GM15510 (cell line): ENCODE data around the gene MYO16.

Experiments
- POLR2A ChIP-seq: IDR thresholded peaks from 3 replicates; pipeline ENCODE4 v1.6.1; 2011; ENCODE audit warnings: borderline replicate concordance; ENCODE audit not compliant: insufficient read length; ENCODE audit errors: extremely low read depth

Gene MYO16

DNA sequence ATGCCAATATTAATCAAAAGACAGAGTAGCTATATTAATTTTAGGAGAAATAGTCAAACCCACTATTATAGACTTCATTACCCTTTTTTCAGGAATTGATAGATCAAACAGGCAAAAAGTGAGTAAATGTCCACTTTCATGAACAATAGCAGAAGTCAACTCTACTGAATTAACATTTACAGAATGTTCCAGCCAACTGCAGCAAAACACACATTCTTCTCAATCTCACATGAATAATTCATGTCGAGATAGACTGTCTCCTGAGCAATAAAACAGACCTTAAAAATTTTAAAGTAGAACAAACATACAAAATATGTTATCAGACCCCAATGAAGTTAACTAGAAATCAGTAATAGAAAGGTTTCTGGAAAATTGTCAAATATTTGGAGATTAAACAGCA, 118.4 kb downstream of the MYO16 start:
- no peak for TF ChIP-seq POLR2A

DNA sequence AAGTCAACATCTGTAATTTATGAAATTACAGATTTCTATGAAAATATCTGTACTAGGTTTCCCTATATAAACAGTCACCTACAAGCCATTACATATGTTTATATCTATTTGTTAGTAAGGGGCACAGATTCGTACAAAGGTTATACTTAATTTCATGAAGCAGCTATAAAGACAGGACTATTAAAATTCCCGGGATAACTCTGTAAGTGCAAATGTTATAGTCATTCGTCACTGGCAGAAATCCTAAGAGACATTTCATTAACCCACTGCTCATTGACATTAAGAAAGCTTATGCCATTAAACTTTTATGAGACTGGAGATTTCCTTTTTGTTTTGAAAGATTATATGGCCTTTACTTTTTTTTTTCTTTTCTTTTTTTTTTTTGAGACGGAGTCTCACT, 122.9 kb downstream of the MYO16 start:
- TF ChIP-seq POLR2A = no peak

DNA sequence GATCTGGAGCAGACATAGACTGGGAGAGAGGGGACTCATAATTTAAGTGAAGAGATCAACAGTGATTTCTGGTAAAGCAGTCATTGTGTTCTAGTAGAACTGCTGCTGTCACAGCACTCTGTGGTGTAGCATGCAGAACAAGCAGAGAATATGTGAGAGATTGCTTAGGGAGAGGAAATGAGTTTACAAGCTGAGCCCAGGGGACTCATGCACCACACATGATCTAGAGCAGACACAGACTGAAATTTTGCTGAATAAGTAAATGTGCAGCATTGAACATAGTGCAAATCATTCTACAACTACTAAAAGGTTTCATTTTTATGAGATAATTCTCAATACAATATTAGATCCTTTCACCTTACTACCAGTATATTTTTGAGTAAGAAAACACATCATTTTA, 125.7 kb downstream of the MYO16 start:
- no peak for TF ChIP-seq POLR2A

DNA sequence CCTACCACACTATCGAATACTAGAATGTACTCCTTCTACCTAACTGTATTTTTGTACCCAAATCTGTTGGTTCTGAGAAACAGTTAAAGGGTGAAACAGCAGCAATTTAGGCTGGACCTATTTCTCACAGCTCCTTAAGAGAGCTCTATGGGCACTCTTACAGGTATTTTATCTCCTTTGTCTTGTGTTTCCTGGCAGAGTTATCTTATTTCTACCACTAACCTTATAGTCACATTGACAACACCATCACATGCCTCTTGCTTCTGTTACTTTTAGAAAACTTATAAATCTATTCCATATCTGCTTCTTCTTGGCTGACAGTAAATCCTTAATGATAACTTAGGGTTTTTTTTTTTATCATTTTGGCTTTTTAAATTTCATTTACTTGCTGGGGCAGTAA, 130.7 kb downstream of the MYO16 start:
- no peak for TF ChIP-seq POLR2A

DNA sequence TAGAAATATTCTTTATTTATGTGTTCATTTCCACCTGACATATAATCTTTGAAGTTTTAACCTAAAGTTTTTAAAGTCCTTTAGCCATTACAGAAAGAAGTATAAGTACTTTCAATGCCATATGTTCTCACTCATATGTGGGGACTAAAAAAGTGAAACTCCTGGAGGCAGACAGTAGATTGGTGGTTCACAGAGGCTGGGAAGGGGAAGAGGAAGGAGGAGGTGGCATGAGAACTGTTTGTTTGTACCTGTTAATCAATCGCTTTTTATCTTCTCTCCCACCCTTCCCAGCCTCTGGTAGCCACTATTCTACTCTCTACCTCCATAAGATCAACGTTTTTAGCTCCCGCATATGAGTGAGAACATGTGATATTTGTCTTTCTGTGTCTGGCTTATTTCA, 131.1 kb downstream of the MYO16 start:
- TF ChIP-seq POLR2A = no peak

- no peak for TF ChIP-seq POLR2A
These were observed 138.6 kb downstream of the MYO16 start for GRCh38 chr13:108768035-108768434.

DNA sequence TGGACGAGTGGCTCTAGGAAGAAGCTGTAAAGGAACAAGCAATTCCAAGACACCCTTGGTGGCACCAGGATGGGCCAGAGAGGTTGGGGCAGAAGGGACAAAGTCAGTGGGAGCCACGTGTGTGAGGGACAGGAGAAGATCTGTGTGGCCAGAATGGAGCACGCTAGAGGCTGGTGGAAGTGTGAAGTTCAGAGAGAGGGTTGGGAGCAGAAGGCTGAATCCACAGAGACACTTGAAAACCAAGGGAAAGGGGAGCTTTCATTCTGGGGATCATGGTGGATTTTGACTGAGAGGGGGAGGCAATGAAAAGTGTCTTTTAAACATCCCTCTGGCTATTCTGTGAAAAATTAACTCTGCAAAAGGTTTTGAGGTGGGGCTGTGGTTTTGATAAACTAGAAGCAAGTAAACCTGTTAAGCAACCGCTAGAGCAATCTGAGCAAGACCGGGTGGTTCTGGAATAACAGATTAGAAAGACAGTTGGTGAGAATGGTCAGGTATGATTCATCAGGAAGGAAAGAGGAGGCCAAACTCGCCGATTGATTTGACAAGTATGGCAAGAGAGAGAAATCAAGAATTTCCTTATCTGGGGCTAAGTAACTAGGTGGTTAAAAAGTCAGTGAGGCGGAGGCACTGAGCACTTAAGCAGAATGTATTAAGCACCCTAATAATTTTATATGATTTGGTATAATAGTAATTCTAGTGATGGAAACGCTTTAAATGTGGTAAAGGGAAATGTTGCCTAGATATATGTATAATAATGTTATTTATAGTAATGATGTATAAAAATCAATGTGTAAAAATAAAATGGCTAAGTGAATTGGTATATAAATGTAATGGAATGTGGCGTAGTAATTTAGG, 140.0 kb downstream of the MYO16 start:
- no peak for TF ChIP-seq POLR2A

- TF ChIP-seq POLR2A = no peak
These were observed 146.2 kb downstream of the MYO16 start for GRCh38 chr13:108775597-108775996.

- no peak for TF ChIP-seq POLR2A
These were observed 147.2 kb downstream of the MYO16 start for GRCh38 chr13:108776650-108777049.

GRCh38 chr13:108777421-108778420, 148.3 kb downstream of the MYO16 start:
- TF ChIP-seq POLR2A = no peak

- no peak for TF ChIP-seq POLR2A
These were observed 149.9 kb downstream of the MYO16 start for GRCh38 chr13:108779308-108779707.

GRCh38 chr13:108780706-108781105, 151.3 kb downstream of the MYO16 start:
- no peak for TF ChIP-seq POLR2A

DNA sequence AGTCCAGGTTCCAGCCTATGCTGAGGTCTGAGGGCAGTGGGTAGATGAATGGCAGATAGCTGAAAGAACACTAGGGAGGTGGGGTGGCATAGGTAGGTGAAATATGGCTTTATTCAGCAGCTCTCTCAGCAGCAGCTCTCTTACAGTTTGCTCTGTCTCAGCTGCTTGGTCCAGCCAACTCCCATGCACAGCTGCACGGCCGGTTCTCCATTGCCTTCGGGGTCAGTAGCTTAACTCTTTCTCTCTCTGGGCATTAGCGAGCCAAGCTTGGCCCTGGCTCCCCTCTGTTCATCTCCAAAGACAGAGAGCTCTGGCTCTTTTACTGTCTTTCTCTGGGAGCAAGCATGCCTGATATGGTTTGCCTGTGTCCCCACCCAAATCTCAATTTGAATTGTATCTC, 151.9 kb downstream of the MYO16 start:
- no peak for TF ChIP-seq POLR2A

DNA sequence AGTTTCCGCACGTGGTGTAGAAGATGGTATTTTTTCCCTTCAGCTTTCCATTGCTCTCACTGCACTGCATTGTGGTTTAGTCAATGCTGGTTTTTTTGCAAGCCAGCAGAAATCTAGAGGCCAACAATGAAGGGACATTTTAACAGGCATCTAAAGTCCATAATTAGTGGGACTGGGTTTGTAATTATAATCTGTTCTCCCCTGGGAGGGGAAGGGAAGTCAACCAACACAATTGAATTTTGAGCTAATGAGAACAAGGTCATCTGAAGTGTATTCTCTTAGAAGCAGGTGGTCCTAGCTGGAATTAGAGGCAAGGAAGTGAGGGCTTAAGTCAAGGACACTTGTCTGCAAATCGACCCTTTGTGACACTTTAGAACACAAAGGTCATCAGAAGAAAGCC, 156.4 kb downstream of the MYO16 start:
- TF ChIP-seq POLR2A = no peak

DNA sequence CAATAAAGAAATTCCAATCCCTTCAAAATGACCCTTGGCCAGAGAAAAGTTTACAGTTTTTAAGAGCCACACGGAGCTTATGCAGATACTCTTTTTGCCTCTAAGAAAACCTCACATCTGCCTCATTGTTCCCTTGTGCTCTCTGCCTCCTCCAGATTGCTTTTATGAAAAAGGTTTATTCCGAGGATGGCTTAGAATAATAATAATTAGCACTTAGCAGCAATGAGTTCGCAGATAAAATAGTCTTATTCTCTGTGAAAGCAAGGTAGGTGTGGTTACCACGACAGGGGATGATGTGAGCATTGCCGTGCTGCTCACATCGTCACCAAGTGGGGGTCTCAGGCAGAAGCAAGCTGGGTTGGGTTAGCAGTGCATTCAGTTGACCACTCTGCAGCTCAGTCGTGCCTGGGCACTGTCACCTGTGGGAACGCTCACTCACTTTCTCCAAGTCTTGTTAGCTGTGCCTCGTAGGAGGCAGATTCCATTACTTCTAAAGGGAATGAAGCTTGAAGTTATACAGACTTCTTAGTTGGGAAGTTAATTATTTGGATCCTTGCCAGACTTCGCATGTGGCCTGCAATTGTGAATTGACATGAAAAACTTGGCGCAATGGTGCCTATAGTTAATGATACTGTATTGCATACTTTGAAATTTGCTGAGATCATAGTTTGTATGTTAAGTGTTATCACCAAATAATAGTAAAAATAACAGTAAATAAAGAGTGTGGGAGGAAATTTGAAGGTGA, 157.2 kb downstream of the MYO16 start:
- TF ChIP-seq POLR2A = no peak
